ENCODE measurements around the gene OPCML. TPM values are rescaled to one million over a fixed set of nuclear protein-coding genes. Genes with fewer than 3 reads are reported as not detected.

The OPCML gene
- total RNA-seq, 2 experiments from 2014 or later = not detected

GRCh38 chr11:133388260-133388659 is 144.0 kb downstream of the OPCML start:
- ATAC-seq (no peak), DNase-seq (no peak)
- CTCF ChIA-PET = no interaction called here
- Mint-ChIP-seq H3K27me3 (ENCODE audit: low read depth) (no peaks in the 10 kb centered on the region), H3K36me3 (ENCODE audit: low read depth) (no peaks in the 10 kb centered on the region), H3K4me3 (no peak overlapping the region), H3K4me1 (ENCODE audit: low read depth) (no peaks in the 10 kb centered on the region), H3K27ac (no peak overlapping the region), H3K9me3 (ENCODE audit: insufficient read depth) (no peaks in the 10 kb centered on the region)
- POLR2A ChIA-PET = interaction anchor here (0.7 kb wide), 1 partner anchor 36 kb away, joined by 3 read pairs; no protein-coding TSS in a partner anchor

GRCh38 chr11:133386852-133387251 is 145.4 kb downstream of the OPCML start:
- CTCF ChIA-PET = no interaction called here
- POLR2A ChIA-PET = no interaction called here
- Mint-ChIP-seq H3K4me3 (no peak overlapping the region), H3K4me1 (ENCODE audit: low read depth) (no peaks in the 10 kb centered on the region), H3K27ac (no peak overlapping the region), H3K36me3 (ENCODE audit: low read depth) (no peaks in the 10 kb centered on the region), H3K9me3 (ENCODE audit: insufficient read depth) (no peaks in the 10 kb centered on the region), H3K27me3 (ENCODE audit: low read depth) (no peaks in the 10 kb centered on the region)
- DNase-seq = no peak
- ATAC-seq = no peak

GRCh38 chr11:133386262-133386661 is 146.0 kb downstream of the OPCML start:
- H3K9me3 Mint-ChIP-seq (ENCODE audit: insufficient read depth) = no peaks in the 10 kb centered on the region
- H3K36me3 Mint-ChIP-seq (ENCODE audit: low read depth) = no peaks in the 10 kb centered on the region
- no peak for ATAC-seq
- H3K4me1 Mint-ChIP-seq (ENCODE audit: low read depth) = no peaks in the 10 kb centered on the region
- DNase-seq = no peak
- no peak overlapping the region for H3K4me3 Mint-ChIP-seq
- no peak overlapping the region for H3K27ac Mint-ChIP-seq
- CTCF ChIA-PET = no interaction called here
- no peaks in the 10 kb centered on the region for H3K27me3 Mint-ChIP-seq (ENCODE audit: low read depth)
- POLR2A ChIA-PET = no interaction called here

- Mint-ChIP-seq H3K9me3 (ENCODE audit: insufficient read depth) (no peaks in the 10 kb centered on the region), H3K36me3 (ENCODE audit: low read depth) (no peaks in the 10 kb centered on the region), H3K27me3 (ENCODE audit: low read depth) (no peaks in the 10 kb centered on the region), H3K27ac (no peak overlapping the region), H3K4me1 (ENCODE audit: low read depth) (no peaks in the 10 kb centered on the region), H3K4me3 (no peak overlapping the region)
- ATAC-seq (no peak), DNase-seq (no peak)
- POLR2A ChIA-PET = no interaction called here
- CTCF ChIA-PET = no interaction called here
Measured at GRCh38 chr11:133385781-133386180, 146.5 kb downstream of the OPCML start.

GRCh38 chr11:133384731-133385130 is 147.6 kb downstream of the OPCML start:
- ATAC-seq (no peak), DNase-seq (no peak)
- Mint-ChIP-seq H3K27me3 (ENCODE audit: low read depth) (no peaks in the 10 kb centered on the region), H3K36me3 (ENCODE audit: low read depth) (no peaks in the 10 kb centered on the region), H3K9me3 (ENCODE audit: insufficient read depth) (no peaks in the 10 kb centered on the region), H3K27ac (no peak overlapping the region), H3K4me1 (ENCODE audit: low read depth) (no peaks in the 10 kb centered on the region), H3K4me3 (no peak overlapping the region)
- CTCF ChIA-PET = no interaction called here
- POLR2A ChIA-PET = no interaction called here

- ChIA-PET CTCF (no interaction called here), POLR2A (no interaction called here)
- Mint-ChIP-seq H3K27ac (no peak overlapping the region), H3K4me1 (ENCODE audit: low read depth) (no peaks in the 10 kb centered on the region), H3K36me3 (ENCODE audit: low read depth) (no peaks in the 10 kb centered on the region), H3K27me3 (ENCODE audit: low read depth) (no peaks in the 10 kb centered on the region), H3K9me3 (ENCODE audit: insufficient read depth) (no peaks in the 10 kb centered on the region), H3K4me3 (no peak overlapping the region)
- ATAC-seq (no peak), DNase-seq (no peak)
Measured at GRCh38 chr11:133383689-133384088, 148.6 kb downstream of the OPCML start.

GRCh38 chr11:133383201-133383600 is 149.1 kb downstream of the OPCML start:
- Mint-ChIP-seq H3K27ac (no peak overlapping the region), H3K9me3 (ENCODE audit: insufficient read depth) (no peaks in the 10 kb centered on the region), H3K36me3 (ENCODE audit: low read depth) (no peaks in the 10 kb centered on the region), H3K27me3 (ENCODE audit: low read depth) (no peaks in the 10 kb centered on the region), H3K4me1 (ENCODE audit: low read depth) (no peaks in the 10 kb centered on the region), H3K4me3 (no peak overlapping the region)
- no peak for ATAC-seq
- ChIA-PET POLR2A (no interaction called here), CTCF (no interaction called here)
- no peak for DNase-seq

GRCh38 chr11:133382131-133382812 is 150.0 kb downstream of the OPCML start:
- ATAC-seq = no peak
- Mint-ChIP-seq H3K27me3 (ENCODE audit: low read depth) (no peaks in the 10 kb centered on the region), H3K4me1 (ENCODE audit: low read depth) (no peaks in the 10 kb centered on the region), H3K4me3 (no peak overlapping the region), H3K27ac (no peak overlapping the region), H3K9me3 (ENCODE audit: insufficient read depth) (no peaks in the 10 kb centered on the region), H3K36me3 (ENCODE audit: low read depth) (no peaks in the 10 kb centered on the region)
- ChIA-PET POLR2A (no interaction called here), CTCF (no interaction called here)
- no peak for DNase-seq

- ChIA-PET CTCF (no interaction called here), POLR2A (no interaction called here)
- no peak overlapping the region for H3K27ac Mint-ChIP-seq
- H3K36me3 Mint-ChIP-seq (ENCODE audit: low read depth) = no peaks in the 10 kb centered on the region
- H3K27me3 Mint-ChIP-seq (ENCODE audit: low read depth) = no peaks in the 10 kb centered on the region
- no peaks in the 10 kb centered on the region for H3K9me3 Mint-ChIP-seq (ENCODE audit: insufficient read depth)
- ATAC-seq (no peak), DNase-seq (no peak)
- H3K4me1 Mint-ChIP-seq (ENCODE audit: low read depth) = no peaks in the 10 kb centered on the region
- H3K4me3 Mint-ChIP-seq = no peak overlapping the region
Measured at GRCh38 chr11:133381761-133382130, 150.6 kb downstream of the OPCML start.

GRCh38 chr11:133366147-133366546 is 166.2 kb downstream of the OPCML start:
- H3K36me3 Mint-ChIP-seq (ENCODE audit: low read depth) = no peaks in the 10 kb centered on the region
- H3K4me3 Mint-ChIP-seq = no peak overlapping the region
- no peak overlapping the region for H3K27ac Mint-ChIP-seq
- no peaks in the 10 kb centered on the region for H3K4me1 Mint-ChIP-seq (ENCODE audit: low read depth)
- no peak for ATAC-seq
- POLR2A ChIA-PET = no interaction called here
- CTCF ChIA-PET = no interaction called here
- no peak for DNase-seq
- H3K27me3 Mint-ChIP-seq (ENCODE audit: low read depth) = no peaks in the 10 kb centered on the region
- H3K9me3 Mint-ChIP-seq (ENCODE audit: insufficient read depth) = no peaks in the 10 kb centered on the region

GRCh38 chr11:133362916-133363315 is 169.4 kb downstream of the OPCML start:
- no peak for DNase-seq
- no peak overlapping the region for H3K4me3 Mint-ChIP-seq
- no peaks in the 10 kb centered on the region for H3K36me3 Mint-ChIP-seq (ENCODE audit: low read depth)
- H3K27ac Mint-ChIP-seq = no peak overlapping the region
- CTCF ChIA-PET = no interaction called here
- H3K4me1 Mint-ChIP-seq (ENCODE audit: low read depth) = no peaks in the 10 kb centered on the region
- POLR2A ChIA-PET = no interaction called here
- ATAC-seq = no peak
- no peaks in the 10 kb centered on the region for H3K27me3 Mint-ChIP-seq (ENCODE audit: low read depth)
- no peaks in the 10 kb centered on the region for H3K9me3 Mint-ChIP-seq (ENCODE audit: insufficient read depth)

- CTCF ChIA-PET = no interaction called here
- H3K4me1 Mint-ChIP-seq (ENCODE audit: low read depth) = no peaks in the 10 kb centered on the region
- ATAC-seq = no peak
- H3K4me3 Mint-ChIP-seq = no peak overlapping the region
- no peak for DNase-seq
- H3K27me3 Mint-ChIP-seq (ENCODE audit: low read depth) = no peaks in the 10 kb centered on the region
- H3K9me3 Mint-ChIP-seq (ENCODE audit: insufficient read depth) = no peaks in the 10 kb centered on the region
- H3K27ac Mint-ChIP-seq = no peak overlapping the region
- POLR2A ChIA-PET = no interaction called here
- no peaks in the 10 kb centered on the region for H3K36me3 Mint-ChIP-seq (ENCODE audit: low read depth)
Measured at GRCh38 chr11:133362156-133362555, 170.1 kb downstream of the OPCML start.

- Mint-ChIP-seq H3K27me3 (ENCODE audit: low read depth) (no peaks in the 10 kb centered on the region), H3K4me1 (ENCODE audit: low read depth) (no peaks in the 10 kb centered on the region), H3K36me3 (ENCODE audit: low read depth) (no peaks in the 10 kb centered on the region), H3K9me3 (ENCODE audit: insufficient read depth) (no peaks in the 10 kb centered on the region), H3K4me3 (no peak overlapping the region), H3K27ac (no peak overlapping the region)
- POLR2A ChIA-PET = no interaction called here
- CTCF ChIA-PET = no interaction called here
- DNase-seq = no peak
- no peak for ATAC-seq
Measured at GRCh38 chr11:133361689-133361994, 170.7 kb downstream of the OPCML start.

Data from activated CD8-positive, alpha-beta T cell treated with anti-CD3 and anti-CD28 coated beads, Interleukin-2, amount 10 ng/mL, durations not matched to agents 7 days and 5 days (primary cell).